Endothelial cell of umbilical vein (primary cell): ENCODE results near the gene SCG2. TPM values are rescaled to one million over a fixed set of nuclear protein-coding genes. Genes with fewer than 3 reads are reported as not detected.

ENCODE experiments used
- BruUV-seq: library from RNA; stranded (reverse); fragments of 400-500 nt; replicated peaks from 2 replicates; lab custom pipeline; 2021; lab: Mats Ljungman, UMichigan
- CTCF ChIA-PET: fragments of 300-600, 350-600 bp; sonication (Branson Sonifier 250); formaldehyde crosslinking; loops from one replicate; lab custom pipeline; 2021; ENCODE audit warnings: antibody characterized with exemption, inconsistent platforms; lab: Charles Lee
- POLR2A ChIA-PET: fragments of 300-600, 350-600 bp; sonication (Branson Sonifier 250); formaldehyde crosslinking; loops from one replicate; lab custom pipeline; 2021; ENCODE audit warnings: antibody characterized with exemption, inconsistent platforms; lab: Charles Lee
- DNase-seq: peaks from one replicate; pipeline ENCODE4 v3.0.0-alpha.2; 2011; ENCODE audit warnings: low read depth, low spot score
- FAIRE-seq: peaks from 2 replicates; lab custom pipeline; 2011; peaks lifted over from hg19 to GRCh38; lab: Jason Lieb, UNC
- H2AFZ ChIP-seq: 2 replicates; pipeline ENCODE4 v1.6.0; 2012; ENCODE audit warnings: low read depth, low read length, control low read depth, inconsistent platforms
- H3K27ac ChIP-seq: 2 replicates; pipeline ENCODE4 v1.5.1; 2011; ENCODE audit warnings: low read depth, mild to moderate bottlenecking, control low read depth, low read length, moderate library complexity; ENCODE audit not compliant: insufficient read depth
- H3K27me3 ChIP-seq, 2 experiments: 2 replicates each; pipeline versions ENCODE4 v1.6.0 to v1.6.1; 2011; ENCODE audit warnings: low read length in 2 of 2, mixed read lengths in 1 of 2; ENCODE audit not compliant: control insufficient read depth in 2 of 2, insufficient read depth in 2 of 2
- H3K36me3 ChIP-seq, 2 experiments: 2 replicates in 1 of 2; 3 replicates in 1 of 2; pipeline ENCODE4 v1.5.1; 2011; ENCODE audit warnings: low read length in 2 of 2, mild to moderate bottlenecking in 1 of 2, moderate library complexity in 1 of 2; ENCODE audit not compliant: control insufficient read depth in 2 of 2, insufficient read depth in 2 of 2; ENCODE audit errors: extremely low read depth in 1 of 2
- H3K4me1 ChIP-seq: 3 replicates; pipeline ENCODE4 v1.5.1; 2011; ENCODE audit warnings: mild to moderate bottlenecking, low read length; ENCODE audit not compliant: control insufficient read depth, insufficient read depth; ENCODE audit errors: extremely low read depth
- H3K4me2 ChIP-seq: 2 replicates; pipeline ENCODE4 v1.6.1; 2011; ENCODE audit warnings: low read length, control low read depth, mixed read lengths; ENCODE audit not compliant: insufficient read depth
- H3K4me3 ChIP-seq, 3 experiments: fragments of 200-600 bp in 1 of 3; sonication (generic), shearing (Covaris generic) in 1 of 3; replicated peaks in 1 of 3; 2 replicates each; pipeline ENCODE4 v1.5.1; 2011 to 2016; ENCODE audit warnings: control low read depth in 3 of 3, low read length in 3 of 3, mild to moderate bottlenecking in 2 of 3, inconsistent platforms in 1 of 3, low read depth in 1 of 3, moderate library complexity in 1 of 3; ENCODE audit not compliant: insufficient read depth in 1 of 3
- H3K79me2 ChIP-seq: 2 replicates; pipeline ENCODE4 v1.6.0; 2012; ENCODE audit warnings: low read length, inconsistent platforms; ENCODE audit not compliant: control insufficient read depth, insufficient read depth
- H3K9ac ChIP-seq: replicated peaks from 2 replicates; pipeline ENCODE3; 2011; ENCODE audit warnings: low read length, control low read depth; ENCODE audit not compliant: insufficient read depth; ENCODE audit errors: extremely low read depth
- H3K9me1 ChIP-seq: replicated peaks from 3 replicates; pipeline ENCODE4 v1.6.0; 2011; ENCODE audit warnings: mild to moderate bottlenecking, low read length; ENCODE audit not compliant: control insufficient read depth, insufficient read depth; ENCODE audit errors: extremely low read depth
- H3K9me3 ChIP-seq: replicated peaks from 2 replicates; pipeline ENCODE4 v1.5.1; 2012; ENCODE audit warnings: low read length, inconsistent platforms; ENCODE audit not compliant: control insufficient read depth, insufficient read depth
- H4K20me1 ChIP-seq: replicated peaks from 2 replicates; pipeline ENCODE3; 2011; ENCODE audit warnings: mild to moderate bottlenecking, low read length; ENCODE audit not compliant: control insufficient read depth, insufficient read depth; ENCODE audit errors: extremely low read depth
- CTCF ChIP-seq, 2 donors: IDR thresholded peaks; 1 replicate in 1 of 2; 2 replicates in 1 of 2; pipeline ENCODE4 v1.5.1; 2011; ENCODE audit warnings: low read length in 2 of 2, mild to moderate bottlenecking in 2 of 2, moderate library complexity in 2 of 2, control low read depth in 1 of 2, inconsistent platforms in 1 of 2, low read depth in 1 of 2; ENCODE audit not compliant: insufficient read depth in 1 of 2; ENCODE audit errors: extremely low read depth in 1 of 2
- EZH2 ChIP-seq: IDR thresholded peaks from 2 replicates; pipeline ENCODE4 v1.6.1; 2012; ENCODE audit warnings: borderline replicate concordance, low read depth, mild to moderate bottlenecking, moderate library complexity, low read length, inconsistent platforms; ENCODE audit not compliant: severe bottlenecking
- FOS ChIP-seq: IDR thresholded peaks from 2 replicates; pipeline ENCODE4 v1.6.1; 2011; ENCODE audit warnings: mild to moderate bottlenecking, low read length, moderate library complexity, borderline replicate concordance; ENCODE audit not compliant: insufficient read depth
- GATA2 ChIP-seq: IDR thresholded peaks from 2 replicates; pipeline ENCODE4 v1.7.0; 2011; ENCODE audit warnings: low read depth, mild to moderate bottlenecking, moderate library complexity, mixed read lengths, low read length; ENCODE audit not compliant: insufficient read length, insufficient read depth
- JUN ChIP-seq: IDR thresholded peaks from 2 replicates; pipeline ENCODE4 v1.6.1; 2011; ENCODE audit warnings: borderline replicate concordance, low read depth; ENCODE audit not compliant: insufficient read length, insufficient read depth
- MAX ChIP-seq: IDR thresholded peaks from 2 replicates; pipeline ENCODE4 v1.6.1; 2011; ENCODE audit not compliant: insufficient read depth, insufficient read length
- MYC ChIP-seq: IDR thresholded peaks from one replicate; pipeline ENCODE4 v1.6.1; 2011; ENCODE audit warnings: mild to moderate bottlenecking, low read depth, low read length
- POLR2A ChIP-seq: IDR thresholded peaks from 2 replicates; pipeline ENCODE4 v1.6.1; 2012; ENCODE audit warnings: low read depth, mild to moderate bottlenecking, control low read depth, low read length
- POLR2AphosphoS5 ChIP-seq: IDR thresholded peaks from 2 replicates; pipeline ENCODE4 v1.6.1; 2012; ENCODE audit warnings: low read depth, mild to moderate bottlenecking, control low read depth, low read length, moderate library complexity; ENCODE audit not compliant: insufficient read depth
- dilution Hi-C: fragments of 300-500 bp; cut with MboI; formaldehyde crosslinking; loops from one replicate; pipeline ENCODE4 v1.15.0; 2019; ENCODE audit warnings: low sequenced_read_pairs; ENCODE audit not compliant: extremely low pct_ligation_motif_present
- intact Hi-C: fragments of 100-400 bp; cut with micrococcal nuclease; formaldehyde crosslinking; loops from one replicate; pipeline ENCODE4 v1.10.0; 2022
- polyA plus RNA-seq, 4 experiments: library from polyadenylated mRNA; depleted of rRNA in 3 of 4; stranded (reverse) in 3 of 4; unstranded in 1 of 4; fragments of >200 nt; gene quantifications; 2 replicates each; pipeline versions ENCODE4 v1.2.1 to v1.2.3, GENCODE V29; 2011 to 2012; ENCODE audit warnings: missing spikeins in 1 of 4
- total RNA-seq: library from RNA; stranded (reverse); gene quantifications from 2 replicates; pipeline ENCODE4 v1.2.3, GENCODE V29; 2021

SCG2 gene
- total and polyA plus RNA-seq, 2 donors (not counting 3 experiments of a cell fraction or from before 2014, with no cell fraction given) = not detected

- dilution Hi-C loops = no loop called here
- Histone ChIP-seq H3K27me3 (peaks cover 4 to 5% of the 10 kb centered on the region in 2 experiments), H3K4me3 (no peak overlapping the region), H3K79me2 (no peaks in the 10 kb centered on the region), H3K9me3 (no peaks in the 10 kb centered on the region), H3K9ac (no peak overlapping the region), H4K20me1 (no peaks in the 10 kb centered on the region), H3K4me2 (no peak overlapping the region), H3K9me1 (no peaks in the 10 kb centered on the region), H3K27ac (no peak overlapping the region), H3K4me1 (no peaks in the 10 kb centered on the region), H2AFZ (no peak overlapping the region), H3K36me3 (no peaks in the 10 kb centered on the region)
- DNase-seq (no peak), FAIRE-seq (no peak)
- TF ChIP-seq POLR2AphosphoS5 (no peak), POLR2A (no peak), GATA2 (no peak), MAX (no peak), EZH2 (no peak), FOS (no peak), JUN (no peak), MYC (no peak), CTCF (IDR thresholded peaks at IDR 0.05; ENCODE audit: extremely low read depth in 1 of 2, insufficient read depth in 1 of 2, low read depth in 1 of 2, low read length in 2 of 2) (no peak)
- ChIA-PET CTCF (no interaction called here), POLR2A (no interaction called here)
- intact Hi-C loops = no loop called here
- no TSS peak for BruUV-seq
Measured at GRCh38 chr2:223598994-223599639, 3.0 kb downstream of the SCG2 start.
